SH-SY5Y (cell line): ENCODE results near the gene RHOF.

Experiments
- GATA2 ChIP-seq: IDR thresholded peaks from 2 replicates; pipeline ENCODE4 v1.6.1; 2011; ENCODE audit warnings: mild to moderate bottlenecking, low read depth, low read length
- GATA3 ChIP-seq: IDR thresholded peaks from 2 replicates; pipeline ENCODE4 v1.6.1; 2011; ENCODE audit warnings: low read depth, mild to moderate bottlenecking, low read length, moderate library complexity

- TF ChIP-seq GATA2 (no peak), GATA3 (no peak)
These were observed 46.7 kb upstream of the RHOF start for GRCh38 chr12:121839993-121840761.
